Measurements from ENCODE around the gene SCAPER. TPM values are rescaled to one million over a fixed set of nuclear protein-coding genes. Genes with fewer than 3 reads are reported as not detected.

SCAPER gene
- polyA plus RNA-seq, 2 of the 4 experiments (the other 2 are of a cell fraction): 4.9 to 5.5 TPM

GRCh38 chr15:76312540-76313174, 592.5 kb downstream of the SCAPER start (continued):
- TF ChIP-seq ZSCAN20 (CRISPR knock-in tag; IDR thresholded peaks at IDR 0.05) (0 out of 2 replicates have a peak, but pooled peaks have one; percentile 41), GATA3 (IDR thresholded peaks at IDR 0.05; ENCODE audit: borderline replicate concordance) (peak; percentile 92), ZFP36 (IDR thresholded peaks at IDR 0.05; ENCODE audit: borderline replicate concordance, partially characterized antibody) (no peak), FOSL2 (IDR thresholded peaks at IDR 0.05) (0 out of 2 replicates have a peak, but pooled peaks have one; percentile 15), FOSL2 (CRISPR knock-in tag; IDR thresholded peaks at IDR 0.05) (peak; percentile 94), NPAS2 (CRISPR knock-in tag; IDR thresholded peaks at IDR 0.05; ENCODE audit: borderline replicate concordance) (no peak; the same call in 1 of the 2 replicates), BHLHE40 (IDR thresholded peaks at IDR 0.05; ENCODE audit: low read depth, low read length) (no peak), SREBF2 (IDR thresholded peaks at IDR 0.05) (no peak), MAFK (IDR thresholded peaks at IDR 0.05; ENCODE audit: partially characterized antibody) (peak; percentile 86), HOXA7 (CRISPR knock-in tag; IDR thresholded peaks at IDR 0.05) (no peak), FOXS1 (CRISPR knock-in tag; IDR thresholded peaks at IDR 0.05) (peak; percentile 25; the same call in 1 of the 2 replicates), TFCP2L1 (CRISPR knock-in tag; IDR thresholded peaks at IDR 0.05) (0 out of 2 replicates have a peak, but pooled peaks have one; percentile 50), MYC (IDR thresholded peaks at IDR 0.05; ENCODE audit: borderline replicate concordance, low read length) (no peak), SMC3 (IDR thresholded peaks at IDR 0.05) (peak; percentile 31; the same call in 2 of the 3 replicates), REST (IDR thresholded peaks at IDR 0.05) (no peak), JUNB (IDR thresholded peaks at IDR 0.05) (peak; percentile 54), ATOH8 (CRISPR knock-in tag; IDR thresholded peaks at IDR 0.05; ENCODE audit: low read depth) (peak; percentile 67; the same call in 1 of the 2 replicates), CHD4 (IDR thresholded peaks at IDR 0.05; ENCODE audit: borderline replicate concordance) (no peak), MAX (IDR thresholded peaks at IDR 0.05) (peak; percentile 90), HOXB5 (CRISPR knock-in tag; IDR thresholded peaks at IDR 0.05) (peak; percentile 76), RAD21 (conservative IDR thresholded peaks at IDR 0.05 in 1 of 2, IDR thresholded peaks at IDR 0.05 in 1 of 2) (peak in 1 of 2 experiments; percentile 23; a peak in 2 of 5 replicates), CBX2 (IDR thresholded peaks at IDR 0.05; ENCODE audit: borderline replicate concordance, low read depth) (no peak)
- TF ChIP-seq, protein P1, sequence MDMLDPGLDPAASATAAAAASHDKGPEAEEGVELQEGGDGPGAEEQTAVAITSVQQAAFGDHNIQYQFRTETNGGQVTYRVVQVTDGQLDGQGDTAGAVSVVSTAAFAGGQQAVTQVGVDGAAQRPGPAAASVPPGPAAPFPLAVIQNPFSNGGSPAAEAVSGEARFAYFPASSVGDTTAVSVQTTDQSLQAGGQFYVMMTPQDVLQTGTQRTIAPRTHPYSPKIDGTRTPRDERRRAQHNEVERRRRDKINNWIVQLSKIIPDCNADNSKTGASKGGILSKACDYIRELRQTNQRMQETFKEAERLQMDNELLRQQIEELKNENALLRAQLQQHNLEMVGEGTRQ (IDR thresholded peaks at IDR 0.05): no peak
- TF ChIP-seq, protein P2, sequence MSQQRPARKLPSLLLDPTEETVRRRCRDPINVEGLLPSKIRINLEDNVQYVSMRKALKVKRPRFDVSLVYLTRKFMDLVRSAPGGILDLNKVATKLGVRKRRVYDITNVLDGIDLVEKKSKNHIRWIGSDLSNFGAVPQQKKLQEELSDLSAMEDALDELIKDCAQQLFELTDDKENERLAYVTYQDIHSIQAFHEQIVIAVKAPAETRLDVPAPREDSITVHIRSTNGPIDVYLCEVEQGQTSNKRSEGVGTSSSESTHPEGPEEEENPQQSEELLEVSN (IDR thresholded peaks at IDR 0.05; ENCODE audit: borderline replicate concordance, low read depth): peak; percentile 33; the same call in 1 of the 2 replicates

Data from A549 (cell line).